BE2C (cell line): ENCODE measurements around the gene GOLGA6C.

Experiments
- DNase-seq: peaks from one replicate; pipeline ENCODE4 v3.0.0-alpha.2; 2020
- H3K27me3 ChIP-seq: fragments of 250-450 bp; sonication (Bioruptor Pico); 2 replicates; pipeline ENCODE4 v1.5.1; 2020; ENCODE audit warnings: mild to moderate bottlenecking
- H3K36me3 ChIP-seq: fragments of 250-450 bp; sonication (Bioruptor Pico); 2 replicates; pipeline ENCODE4 v1.5.1; 2020; ENCODE audit warnings: mild to moderate bottlenecking
- H3K4me1 ChIP-seq: fragments of 250-450 bp; sonication (Bioruptor Pico); 2 replicates; pipeline ENCODE4 v1.5.1; 2020
- H3K4me3 ChIP-seq: 2 replicates; pipeline ENCODE4 v1.5.1; 2011; ENCODE audit warnings: low read depth, low read length
- H3K9me3 ChIP-seq: fragments of 250-450 bp; sonication (Bioruptor Pico); 2 replicates; pipeline ENCODE4 v1.5.1; 2020
- CTCF ChIP-seq: IDR thresholded peaks from 2 replicates; pipeline ENCODE4 v1.5.1; 2012; ENCODE audit warnings: mild to moderate bottlenecking, low read depth, low read length

Gene GOLGA6C

GRCh38 chr15:75229191-75230015, 28.7 kb upstream of the GOLGA6C start:
- no peak for DNase-seq
- Histone ChIP-seq H3K27me3 (no peaks in the 10 kb centered on the region), H3K36me3 (no peaks in the 10 kb centered on the region), H3K4me1 (no peaks in the 10 kb centered on the region), H3K4me3 (no peak overlapping the region), H3K9me3 (no peaks in the 10 kb centered on the region)
- TF ChIP-seq CTCF: no peak

- no peak for DNase-seq
- TF ChIP-seq CTCF: no peak
- H3K27me3 ChIP-seq: no peaks in the 10 kb centered on the region
- H3K36me3 ChIP-seq: no peaks in the 10 kb centered on the region
- H3K4me1 ChIP-seq: no peaks in the 10 kb centered on the region
- H3K9me3 ChIP-seq: no peaks in the 10 kb centered on the region
- no peak overlapping the region for H3K4me3 ChIP-seq
Observed at GRCh38 chr15:75230016-75230343, 28.2 kb upstream of the GOLGA6C start.

- H3K27me3 ChIP-seq: no peaks in the 10 kb centered on the region
- no peak for DNase-seq
- TF ChIP-seq CTCF: no peak
- H3K4me3 ChIP-seq: no peak overlapping the region
- H3K9me3 ChIP-seq: no peaks in the 10 kb centered on the region
- H3K4me1 ChIP-seq: no peaks in the 10 kb centered on the region
- H3K36me3 ChIP-seq: no peaks in the 10 kb centered on the region
Observed at GRCh38 chr15:75230551-75231371, 27.4 kb upstream of the GOLGA6C start.

GRCh38 chr15:75231836-75232235, 26.3 kb upstream of the GOLGA6C start:
- H3K4me3 ChIP-seq: no peak overlapping the region
- H3K36me3 ChIP-seq: no peaks in the 10 kb centered on the region
- TF ChIP-seq CTCF: no peak
- H3K9me3 ChIP-seq: no peaks in the 10 kb centered on the region
- DNase-seq: no peak
- H3K4me1 ChIP-seq: no peaks in the 10 kb centered on the region
- no peaks in the 10 kb centered on the region for H3K27me3 ChIP-seq

GRCh38 chr15:75232252-75232813, 25.8 kb upstream of the GOLGA6C start:
- no peak for TF ChIP-seq CTCF
- no peaks in the 10 kb centered on the region for H3K27me3 ChIP-seq

More at GRCh38 chr15:75232252-75232813, 25.8 kb upstream of the GOLGA6C start:
- Histone ChIP-seq H3K9me3 (no peaks in the 10 kb centered on the region), H3K4me3 (no peak overlapping the region), H3K36me3 (no peaks in the 10 kb centered on the region), H3K4me1 (no peaks in the 10 kb centered on the region)
- no peak for DNase-seq
